NCI-H2227 treated with DMSO at 0.1 percent for 48 hours (cell line): Measurements from ENCODE around the gene ARSD.
"Not testable (repeated sequence)": the region's sequence is repeated elsewhere in the genome, so short reads cannot be mapped to it uniquely, and the experiment has no call there.

Experiments
- DNase-seq: peaks from one replicate; lab custom pipeline; 2025; lab: John Stamatoyannopoulos, UW

Gene ARSD

GRCh38 chrX:2928583-2929434 is at the start of gene ARSD:
TSS of gene ARSD (minus strand) at chrX:2929339. CDS start at chrX:2929275, 64 bp downstream.
- DNase-seq = peak; percentile 29

GRCh38 chrX:2978639-2979038 is 49.5 kb upstream of the ARSD start:
- DNase-seq = not testable (repeated sequence)

- DNase-seq = no peak
Measured at GRCh38 chrX:2974961-2975360, 45.8 kb upstream of the ARSD start.

GRCh38 chrX:2972391-2972790 is 43.3 kb upstream of the ARSD start:
- no peak for DNase-seq

GRCh38 chrX:2969021-2969420 is 39.9 kb upstream of the ARSD start:
- no peak for DNase-seq

GRCh38 chrX:2967998-2968909 is 39.1 kb upstream of the ARSD start:
- DNase-seq = no peak

- DNase-seq = no peak
Measured at GRCh38 chrX:2967584-2967983, 38.4 kb upstream of the ARSD start.

GRCh38 chrX:2967012-2967411 is 37.9 kb upstream of the ARSD start:
- no peak for DNase-seq

- DNase-seq = no peak
Measured at GRCh38 chrX:2965965-2966364, 36.8 kb upstream of the ARSD start.

GRCh38 chrX:2963992-2964794 is 35.1 kb upstream of the ARSD start:
- not testable (repeated sequence) for DNase-seq

GRCh38 chrX:2963449-2963848 is 34.3 kb upstream of the ARSD start:
- not testable (repeated sequence) for DNase-seq

GRCh38 chrX:2962381-2962780 is 33.2 kb upstream of the ARSD start:
- DNase-seq = no peak

GRCh38 chrX:2960861-2961515 is 31.8 kb upstream of the ARSD start:
- no peak for DNase-seq

GRCh38 chrX:2958199-2958598 is 29.1 kb upstream of the ARSD start:
- DNase-seq = no peak

- DNase-seq = no peak
Measured at GRCh38 chrX:2955838-2956237, 26.7 kb upstream of the ARSD start.

GRCh38 chrX:2955281-2955680 is 26.1 kb upstream of the ARSD start:
- no peak for DNase-seq

GRCh38 chrX:2954541-2954940 is 25.4 kb upstream of the ARSD start:
- DNase-seq = no peak

- not testable (repeated sequence) for DNase-seq
Measured at GRCh38 chrX:2937942-2938341, 8.8 kb upstream of the ARSD start.

- DNase-seq = no peak
Measured at GRCh38 chrX:2934715-2935710, 5.9 kb upstream of the ARSD start.
